HepG2 (cell line): ENCODE data around the gene ZNF865. TPM values are rescaled to one million over a fixed set of nuclear protein-coding genes. Genes with fewer than 3 reads are reported as not detected.

Experiments used
- KAT8 ChIP-seq: IDR thresholded peaks from 2 replicates; pipeline ENCODE4 v1.6.1; 2016; ENCODE audit warnings: missing genetic modification reagents, missing compliant biosample characterization
- PAWR ChIP-seq: sonication (generic); formaldehyde crosslinking; IDR thresholded peaks from 2 replicates; pipeline ENCODE4 v1.4.0; 2020; ENCODE audit warnings: missing genetic modification reagents, mild to moderate bottlenecking, borderline replicate concordance
- PLRG1 ChIP-seq: fragments of 450-650 bp; conservative IDR thresholded peaks from 2 replicates; pipeline ENCODE4 v1.6.1; 2016
- RBAK ChIP-seq: sonication (generic); formaldehyde crosslinking; IDR thresholded peaks from 2 replicates; pipeline ENCODE4 v1.5.1; 2020; ENCODE audit warnings: mild to moderate bottlenecking, missing genetic modification reagents
- RBFOX2 ChIP-seq: fragments of 200-400 bp; formaldehyde crosslinking; IDR thresholded peaks from 2 replicates; pipeline ENCODE4 v1.6.1; 2017; ENCODE audit warnings: low read depth, mild to moderate bottlenecking, low read length
- REST ChIP-seq, 2 experiments: IDR thresholded peaks; 2 replicates each; pipeline ENCODE4 v1.6.1; 2011 to 2012; ENCODE audit warnings: low read length in 2 of 2, borderline replicate concordance in 1 of 2, low read depth in 1 of 2, mild to moderate bottlenecking in 1 of 2, moderate library complexity in 1 of 2
- RXRA ChIP-seq: sonication (generic); formaldehyde crosslinking; IDR thresholded peaks from 2 replicates; pipeline ENCODE4 v1.5.1; 2020; ENCODE audit warnings: missing genetic modification reagents
- ZFP37 ChIP-seq: sonication (generic); formaldehyde crosslinking; IDR thresholded peaks from 2 replicates; pipeline ENCODE4 v1.4.0; 2020; ENCODE audit warnings: missing genetic modification reagents, borderline replicate concordance
- ZNF230 ChIP-seq: sonication (generic); formaldehyde crosslinking; IDR thresholded peaks from 2 replicates; pipeline ENCODE4 v1.4.0; 2020; ENCODE audit warnings: mild to moderate bottlenecking, missing genetic modification reagents
- ZNF343 ChIP-seq: sonication (generic); formaldehyde crosslinking; IDR thresholded peaks from 2 replicates; pipeline ENCODE4 v1.4.0; 2020; ENCODE audit warnings: mild to moderate bottlenecking, missing genetic modification reagents
- ZNF780A ChIP-seq: sonication (generic); formaldehyde crosslinking; IDR thresholded peaks from 2 replicates; pipeline ENCODE4 v1.8.0; 2022; ENCODE audit warnings: mild to moderate bottlenecking, missing genetic modification reagents, moderate library complexity
- polyA plus RNA-seq, 8 experiments: library from polyadenylated mRNA; depleted of rRNA in 3 of 8; stranded (reverse) in 7 of 8; unstranded in 1 of 8; fragments of >200 nt; fragmentation: Illumina TruSeq in 4 of 8; extraction: Trizol in 4 of 8; gene quantifications; 2 replicates each; pipeline versions ENCODE4 v1.2.1 to v1.2.3, GENCODE V29; 2011 to 2016; ENCODE audit warnings: low read depth in 4 of 8, missing spikeins in 1 of 8, mixed read lengths in 1 of 8; ENCODE audit not compliant: insufficient read depth in 1 of 8
- total RNA-seq, 5 experiments: library from RNA; depleted of rRNA; stranded (reverse); fragments of >200 nt; fragmentation: Illumina TruSeq; extraction: Trizol; gene quantifications; 2 replicates each; pipeline ENCODE4 v1.2.3, GENCODE V29; 2016; ENCODE audit warnings: low read depth in 1 of 5
- TF ChIP-seq, protein P1 (sequence below): sonication (generic); formaldehyde crosslinking; IDR thresholded peaks from 2 replicates; pipeline ENCODE4 v1.4.0; 2020; ENCODE audit warnings: missing genetic modification reagents
- TF ChIP-seq, protein P2 (sequence below): sonication (generic); formaldehyde crosslinking; IDR thresholded peaks from 2 replicates; pipeline ENCODE4 v1.4.0; 2020; ENCODE audit warnings: missing genetic modification reagents, borderline replicate concordance
- TF ChIP-seq, protein P3 (sequence below): sonication (generic); formaldehyde crosslinking; IDR thresholded peaks from 2 replicates; pipeline ENCODE4 v1.4.0; 2020; ENCODE audit warnings: missing genetic modification reagents
- TF ChIP-seq, protein P4 (sequence below): sonication (generic); formaldehyde crosslinking; IDR thresholded peaks from 2 replicates; pipeline ENCODE4 v1.5.0; 2020; ENCODE audit warnings: missing genetic modification reagents, mild to moderate bottlenecking, borderline replicate concordance

The ZNF865 gene
- total and polyA plus RNA-seq, 2 of the 13 experiments (the other 11 are each of a cell fraction or from before 2014, with no cell fraction given), result 0.93 to 1.0 TPM

DNA sequence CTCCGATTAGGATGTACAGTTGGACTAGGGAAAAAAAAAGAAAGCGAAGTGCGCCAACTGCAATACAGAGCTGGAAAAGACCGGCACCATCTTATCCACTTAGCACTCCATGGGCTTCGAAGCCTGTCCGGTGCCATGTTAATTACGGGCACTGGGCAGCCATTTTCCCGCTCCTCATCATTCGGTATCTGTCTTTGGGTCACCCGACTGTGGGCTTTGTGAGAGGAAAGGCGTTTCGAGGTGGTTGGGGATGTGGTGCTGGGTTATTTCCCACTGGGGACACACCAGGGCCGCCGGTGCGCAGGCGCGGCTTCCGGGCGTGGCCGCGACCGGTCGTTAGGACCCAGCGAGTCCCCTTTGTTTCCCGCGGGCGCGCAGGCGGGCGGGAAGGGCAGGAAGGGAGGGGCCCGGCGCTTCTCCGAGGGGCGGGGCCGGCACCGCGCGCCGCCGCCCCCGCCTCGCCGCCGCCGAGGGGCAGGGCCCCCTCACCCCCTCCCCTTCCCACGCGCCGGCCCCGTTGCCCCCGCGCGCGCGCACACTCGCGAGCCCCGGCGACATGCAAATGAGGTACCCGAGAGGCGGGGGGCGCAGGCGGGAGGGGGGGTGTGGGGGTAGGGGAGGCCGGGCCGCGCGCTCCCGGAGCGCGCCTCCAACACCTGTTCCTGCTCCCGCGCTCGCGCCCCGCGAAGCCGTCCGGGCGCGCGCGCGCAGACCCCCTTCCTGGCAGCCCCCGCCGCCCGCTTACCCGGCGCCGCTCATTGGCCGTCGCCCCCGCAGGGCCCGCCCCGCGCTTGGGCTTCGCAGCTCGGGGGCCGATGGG is 5.4 kb upstream of the ZNF865 start, which contains the start of gene ZNF524 (continued):
- TF ChIP-seq, protein P1, sequence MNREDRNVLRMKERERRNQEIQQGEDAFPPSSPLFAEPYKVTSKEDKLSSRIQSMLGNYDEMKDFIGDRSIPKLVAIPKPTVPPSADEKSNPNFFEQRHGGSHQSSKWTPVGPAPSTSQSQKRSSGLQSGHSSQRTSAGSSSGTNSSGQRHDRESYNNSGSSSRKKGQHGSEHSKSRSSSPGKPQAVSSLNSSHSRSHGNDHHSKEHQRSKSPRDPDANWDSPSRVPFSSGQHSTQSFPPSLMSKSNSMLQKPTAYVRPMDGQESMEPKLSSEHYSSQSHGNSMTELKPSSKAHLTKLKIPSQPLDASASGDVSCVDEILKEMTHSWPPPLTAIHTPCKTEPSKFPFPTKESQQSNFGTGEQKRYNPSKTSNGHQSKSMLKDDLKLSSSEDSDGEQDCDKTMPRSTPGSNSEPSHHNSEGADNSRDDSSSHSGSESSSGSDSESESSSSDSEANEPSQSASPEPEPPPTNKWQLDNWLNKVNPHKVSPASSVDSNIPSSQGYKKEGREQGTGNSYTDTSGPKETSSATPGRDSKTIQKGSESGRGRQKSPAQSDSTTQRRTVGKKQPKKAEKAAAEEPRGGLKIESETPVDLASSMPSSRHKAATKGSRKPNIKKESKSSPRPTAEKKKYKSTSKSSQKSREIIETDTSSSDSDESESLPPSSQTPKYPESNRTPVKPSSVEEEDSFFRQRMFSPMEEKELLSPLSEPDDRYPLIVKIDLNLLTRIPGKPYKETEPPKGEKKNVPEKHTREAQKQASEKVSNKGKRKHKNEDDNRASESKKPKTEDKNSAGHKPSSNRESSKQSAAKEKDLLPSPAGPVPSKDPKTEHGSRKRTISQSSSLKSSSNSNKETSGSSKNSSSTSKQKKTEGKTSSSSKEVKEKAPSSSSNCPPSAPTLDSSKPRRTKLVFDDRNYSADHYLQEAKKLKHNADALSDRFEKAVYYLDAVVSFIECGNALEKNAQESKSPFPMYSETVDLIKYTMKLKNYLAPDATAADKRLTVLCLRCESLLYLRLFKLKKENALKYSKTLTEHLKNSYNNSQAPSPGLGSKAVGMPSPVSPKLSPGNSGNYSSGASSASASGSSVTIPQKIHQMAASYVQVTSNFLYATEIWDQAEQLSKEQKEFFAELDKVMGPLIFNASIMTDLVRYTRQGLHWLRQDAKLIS (CRISPR knock-in tag), result no peak
- peak; percentile 71; the same call in 1 of the 2 replicates for TF ChIP-seq ZNF230 (CRISPR knock-in tag)
- no peak for TF ChIP-seq REST (IDR thresholded peaks at IDR 0.05; ENCODE audit: borderline replicate concordance in 1 of 2, low read depth in 1 of 2, low read length in 2 of 2)
- peak; percentile 83 for TF ChIP-seq RBFOX2
- TF ChIP-seq PAWR (CRISPR knock-in tag), result no peak
- TF ChIP-seq, protein P2, sequence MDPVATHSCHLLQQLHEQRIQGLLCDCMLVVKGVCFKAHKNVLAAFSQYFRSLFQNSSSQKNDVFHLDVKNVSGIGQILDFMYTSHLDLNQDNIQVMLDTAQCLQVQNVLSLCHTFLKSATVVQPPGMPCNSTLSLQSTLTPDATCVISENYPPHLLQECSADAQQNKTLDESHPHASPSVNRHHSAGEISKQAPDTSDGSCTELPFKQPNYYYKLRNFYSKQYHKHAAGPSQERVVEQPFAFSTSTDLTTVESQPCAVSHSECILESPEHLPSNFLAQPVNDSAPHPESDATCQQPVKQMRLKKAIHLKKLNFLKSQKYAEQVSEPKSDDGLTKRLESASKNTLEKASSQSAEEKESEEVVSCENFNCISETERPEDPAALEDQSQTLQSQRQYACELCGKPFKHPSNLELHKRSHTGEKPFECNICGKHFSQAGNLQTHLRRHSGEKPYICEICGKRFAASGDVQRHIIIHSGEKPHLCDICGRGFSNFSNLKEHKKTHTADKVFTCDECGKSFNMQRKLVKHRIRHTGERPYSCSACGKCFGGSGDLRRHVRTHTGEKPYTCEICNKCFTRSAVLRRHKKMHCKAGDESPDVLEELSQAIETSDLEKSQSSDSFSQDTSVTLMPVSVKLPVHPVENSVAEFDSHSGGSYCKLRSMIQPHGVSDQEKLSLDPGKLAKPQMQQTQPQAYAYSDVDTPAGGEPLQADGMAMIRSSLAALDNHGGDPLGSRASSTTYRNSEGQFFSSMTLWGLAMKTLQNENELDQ (CRISPR knock-in tag), result no peak
- TF ChIP-seq, protein P3, sequence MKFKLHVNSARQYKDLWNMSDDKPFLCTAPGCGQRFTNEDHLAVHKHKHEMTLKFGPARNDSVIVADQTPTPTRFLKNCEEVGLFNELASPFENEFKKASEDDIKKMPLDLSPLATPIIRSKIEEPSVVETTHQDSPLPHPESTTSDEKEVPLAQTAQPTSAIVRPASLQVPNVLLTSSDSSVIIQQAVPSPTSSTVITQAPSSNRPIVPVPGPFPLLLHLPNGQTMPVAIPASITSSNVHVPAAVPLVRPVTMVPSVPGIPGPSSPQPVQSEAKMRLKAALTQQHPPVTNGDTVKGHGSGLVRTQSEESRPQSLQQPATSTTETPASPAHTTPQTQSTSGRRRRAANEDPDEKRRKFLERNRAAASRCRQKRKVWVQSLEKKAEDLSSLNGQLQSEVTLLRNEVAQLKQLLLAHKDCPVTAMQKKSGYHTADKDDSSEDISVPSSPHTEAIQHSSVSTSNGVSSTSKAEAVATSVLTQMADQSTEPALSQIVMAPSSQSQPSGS (CRISPR knock-in tag), result no peak
- TF ChIP-seq ZNF780A (CRISPR knock-in tag), result no peak
- no peak for TF ChIP-seq RBAK (CRISPR knock-in tag)
- no peak for TF ChIP-seq ZFP37
- TF ChIP-seq ZNF343 (CRISPR knock-in tag), result no peak
- TF ChIP-seq PLRG1, result no peak
- TF ChIP-seq RXRA (CRISPR knock-in tag), result 0 out of 2 replicates have a peak, but pooled peaks have one; percentile 12
- TF ChIP-seq, protein P4, sequence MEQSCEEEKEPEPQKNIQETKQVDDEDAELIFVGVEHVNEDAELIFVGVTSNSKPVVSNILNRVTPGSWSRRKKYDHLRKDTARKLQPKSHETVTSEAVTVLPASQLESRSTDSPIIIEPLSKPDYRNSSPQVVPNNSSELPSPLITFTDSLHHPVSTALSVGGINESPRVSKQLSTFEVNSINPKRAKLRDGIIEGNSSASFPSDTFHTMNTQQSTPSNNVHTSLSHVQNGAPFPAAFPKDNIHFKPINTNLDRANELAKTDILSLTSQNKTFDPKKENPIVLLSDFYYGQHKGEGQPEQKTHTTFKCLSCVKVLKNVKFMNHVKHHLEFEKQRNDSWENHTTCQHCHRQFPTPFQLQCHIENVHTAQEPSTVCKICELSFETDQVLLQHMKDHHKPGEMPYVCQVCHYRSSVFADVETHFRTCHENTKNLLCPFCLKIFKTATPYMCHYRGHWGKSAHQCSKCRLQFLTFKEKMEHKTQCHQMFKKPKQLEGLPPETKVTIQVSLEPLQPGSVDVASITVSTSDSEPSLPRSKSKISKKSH (CRISPR knock-in tag), result no peak
- TF ChIP-seq KAT8 (CRISPR knock-in tag), result no peak; the same call in 1 of the 2 replicates
